ENCODE measurements around the gene EGFL7. TPM values are rescaled to one million over a fixed set of nuclear protein-coding genes. Genes with fewer than 3 reads are reported as not detected.
A peak's percentile ranks its signal among the peaks of the same experiment; 100 is the strongest.

Gene EGFL7
- total and polyA plus RNA-seq, 11 donors: 56.4 to 142 (median 94.5) TPM

GRCh38 chr9:136711751-136712689, 49.3 kb downstream of the EGFL7 start, which contains the start of gene DIPK1B:
DIPK1B (plus strand) TSS chr9:136712572; CDS start chr9:136712666, 94 bp downstream.
- Histone ChIP-seq H3K36me3 (no peaks in the 10 kb centered on the region), H3K27ac (peak within 1 kb of the TSS in 11 of 12 donors; percentile 74 to 91 (median 86)), H3K4me3 (peak within 1 kb of the TSS; percentile 59 to 91 (median 76)), H3K27me3 (peaks cover 0 to 23% (median 0%) of the 10 kb centered on the region in 9 donors), H3K9me3 (no peaks in the 10 kb centered on the region), H3K4me1 (peaks cover 4 to 43% (median 34%) of the 10 kb centered on the region in 12 donors)
- ATAC-seq: peak in 2 of 4 donors; percentile 3 to 6
- 2 to 6% (median 4%) methylated on average over 24 to 119 of the region's 119 CpGs for WGBS, 4 donors
- TF ChIP-seq POLR2A (IDR thresholded peaks at IDR 0.05): no peak
- no peak for TF ChIP-seq CTCF (IDR thresholded peaks at IDR 0.05)
- peak in 1 of 5 donors; percentile 23 for DNase-seq
- intact Hi-C loops (cut with DNase I): loop anchor here in 1 of 10 donors (5.0 kb wide), 1 partner anchor 35 kb away; no protein-coding TSS in a partner anchor

- Histone ChIP-seq H3K4me1 (peaks cover 4 to 43% (median 34%) of the 10 kb centered on the region in 12 donors), H3K27ac (peak overlapping the region in 11 of 12 donors; percentile 74 to 91 (median 86)), H3K9me3 (no peaks in the 10 kb centered on the region), H3K36me3 (no peaks in the 10 kb centered on the region), H3K27me3 (peaks cover 0 to 23% (median 0%) of the 10 kb centered on the region in 9 donors), H3K4me3 (peak overlapping the region; percentile 59 to 91 (median 76))
- 4 to 11% (median 6%) methylated on average over 12 to 56 of the region's 56 CpGs for WGBS, 4 donors
- DNase-seq: peak in 1 of 5 donors; percentile 20
- ATAC-seq: peak in 1 of 4 donors; percentile 1
- intact Hi-C loops (cut with DNase I): loop anchor here in 1 of 10 donors (5.0 kb wide), 1 partner anchor 36 kb away; no protein-coding TSS in a partner anchor
- TF ChIP-seq POLR2A (IDR thresholded peaks at IDR 0.05) (no peak), CTCF (IDR thresholded peaks at IDR 0.05) (no peak)
Observed at GRCh38 chr9:136712690-136713544, 50.2 kb downstream of the EGFL7 start.

GRCh38 chr9:136713550-136713949, 50.8 kb downstream of the EGFL7 start:
- TF ChIP-seq CTCF (IDR thresholded peaks at IDR 0.05): peak in 1 of 12 donors; percentile 16
- TF ChIP-seq POLR2A (IDR thresholded peaks at IDR 0.05): no peak
- intact Hi-C loops (cut with DNase I): loop anchor here in 1 of 10 donors (5.0 kb wide), 1 partner anchor 36 kb away; no protein-coding TSS in a partner anchor
- peaks cover 0 to 23% (median 0%) of the 10 kb centered on the region in 9 donors for H3K27me3 ChIP-seq
- 25 to 44% (median 34%) methylated on average over 4 to 8 of the region's 8 CpGs for WGBS, 4 donors
- H3K36me3 ChIP-seq: no peaks in the 10 kb centered on the region
- H3K9me3 ChIP-seq: no peaks in the 10 kb centered on the region
- H3K27ac ChIP-seq: peak overlapping the region in 11 of 12 donors; percentile 74 to 91 (median 86)
- peak overlapping the region; percentile 59 to 91 (median 76) for H3K4me3 ChIP-seq
- ATAC-seq (peak in 3 of 4 donors; percentile 1 to 31 (median 15)), DNase-seq (peak in 3 of 5 donors; percentile 44 to 82 (median 66))
- peaks cover 4 to 46% (median 34%) of the 10 kb centered on the region in 12 donors for H3K4me1 ChIP-seq
